T47D (cell line): ENCODE results near the gene NRXN2.

Source experiments
- DNase-seq, 2 experiments: peaks; one replicate each; pipeline versions ENCODE4 v3.0.0 to v3.0.0-alpha.2; 2011 to 2012; ENCODE audit warnings: low read depth in 1 of 2, low spot score in 1 of 2
- JUND ChIP-seq: IDR thresholded peaks from 2 replicates; pipeline ENCODE4 v1.6.1; 2012; ENCODE audit warnings: low read depth
- in situ Hi-C: cut with HindIII; loops from 2 replicates; pipeline ENCODE4 v1.10.0; 2016; ENCODE audit warnings: low sequenced_read_pairs, low pct_unique_long_range_greater_than_20kb

NRXN2 gene

GRCh38 chr11:64764040-64764611 lies 41.1 kb upstream of the NRXN2 start:
- TF ChIP-seq JUND, result no peak
- no peak for DNase-seq
- in situ Hi-C loops, result no loop called here

GRCh38 chr11:64763526-64764039 lies 40.6 kb upstream of the NRXN2 start:
- in situ Hi-C loops, result no loop called here
- no peak for TF ChIP-seq JUND
- no peak for DNase-seq

- no peak for TF ChIP-seq JUND
- in situ Hi-C loops, result no loop called here
- peak in 1 of 2 experiments; percentile 49 for DNase-seq
Observed at GRCh38 chr11:64762674-64763525, 39.9 kb upstream of the NRXN2 start.

GRCh38 chr11:64762277-64762673 lies 39.3 kb upstream of the NRXN2 start:
- TF ChIP-seq JUND, result no peak
- in situ Hi-C loops, result no loop called here
- DNase-seq, result peak in 1 of 2 experiments; percentile 33

GRCh38 chr11:64760759-64761420 lies 37.9 kb upstream of the NRXN2 start:
- in situ Hi-C loops, result no loop called here
- TF ChIP-seq JUND, result no peak
- DNase-seq, result no peak

GRCh38 chr11:64759722-64760719 lies 37.0 kb upstream of the NRXN2 start, which contains the start of gene PYGM:
Gene PYGM, minus strand, starts transcription at chr11:64759974. Its CDS starts 76 bp downstream, at chr11:64759898.
- TF ChIP-seq JUND, result no peak
- in situ Hi-C loops, result no loop called here
- peak in 1 of 2 experiments; percentile 33 for DNase-seq

GRCh38 chr11:64759131-64759721 lies 36.2 kb upstream of the NRXN2 start:
- DNase-seq, result no peak
- in situ Hi-C loops, result no loop called here
- no peak for TF ChIP-seq JUND

GRCh38 chr11:64758330-64759079 lies 35.5 kb upstream of the NRXN2 start:
- in situ Hi-C loops, result no loop called here
- no peak for TF ChIP-seq JUND
- no peak for DNase-seq

- no peak for TF ChIP-seq JUND
- DNase-seq, result no peak
- in situ Hi-C loops, result no loop called here
Observed at GRCh38 chr11:64757549-64758329, 34.7 kb upstream of the NRXN2 start.

- TF ChIP-seq JUND, result no peak
- in situ Hi-C loops, result no loop called here
- no peak for DNase-seq
Observed at GRCh38 chr11:64755681-64756361, 32.8 kb upstream of the NRXN2 start.
